ENCODE measurements around the gene TNFAIP1. TPM values are rescaled to one million over a fixed set of nuclear protein-coding genes. Genes with fewer than 3 reads are reported as not detected.
"Not testable (repeated sequence)": the region's sequence is repeated elsewhere in the genome, so short reads cannot be mapped to it uniquely, and the experiment has no call there.

TNFAIP1 gene
- total RNA-seq, 1 experiment from 2014 or later: 21.3 TPM

- no peak for TF ChIP-seq E2F4 (CRISPR knock-in tag; IDR thresholded peaks at IDR 0.05; ENCODE audit: borderline replicate concordance, low read depth)
- no peak for TF ChIP-seq HMGA2 (CRISPR knock-in tag; IDR thresholded peaks at IDR 0.05)
- no peak for TF ChIP-seq ZBTB21 (CRISPR knock-in tag; IDR thresholded peaks at IDR 0.05; ENCODE audit: borderline replicate concordance)
- no peak for TF ChIP-seq SMAD3 (CRISPR knock-in tag; IDR thresholded peaks at IDR 0.05; ENCODE audit: borderline replicate concordance)
- no peak for TF ChIP-seq ZNF396 (CRISPR knock-in tag; IDR thresholded peaks at IDR 0.05; ENCODE audit: borderline replicate concordance)
- TF ChIP-seq ESRRA (CRISPR knock-in tag; IDR thresholded peaks at IDR 0.05; ENCODE audit: borderline replicate concordance): no peak
- TF ChIP-seq RORB (CRISPR knock-in tag; IDR thresholded peaks at IDR 0.05): no peak
- no peak for TF ChIP-seq ZNF263 (CRISPR knock-in tag; IDR thresholded peaks at IDR 0.05; ENCODE audit: low read depth)
- no peak for TF ChIP-seq ZNF671 (CRISPR knock-in tag; IDR thresholded peaks at IDR 0.05)
- no peak for TF ChIP-seq NFE2L1 (CRISPR knock-in tag; IDR thresholded peaks at IDR 0.05)
Observed at GRCh38 chr17:28290703-28291102, 44.9 kb upstream of the TNFAIP1 start (continued).

GRCh38 chr17:28291780-28292330 is 43.7 kb upstream of the TNFAIP1 start:
- H3K36me3 Mint-ChIP-seq: no peaks in the 10 kb centered on the region
- DNase-seq (ENCODE audit: low spot score) (no peak), ATAC-seq (no peak)
- no peaks in the 10 kb centered on the region for H3K9me3 Mint-ChIP-seq
- CTCF ChIA-PET: no interaction called here
- POLR2A ChIA-PET: no interaction called here
- no peak overlapping the region for H3K27ac Mint-ChIP-seq
- no peaks in the 10 kb centered on the region for H3K4me1 Mint-ChIP-seq
- no peak for TF ChIP-seq ESRRA (CRISPR knock-in tag; IDR thresholded peaks at IDR 0.05; ENCODE audit: borderline replicate concordance)
- TF ChIP-seq EMX1 (CRISPR knock-in tag; IDR thresholded peaks at IDR 0.05): no peak
- no peak for TF ChIP-seq IRF1 (CRISPR knock-in tag; IDR thresholded peaks at IDR 0.05)
- TF ChIP-seq, protein P1, sequence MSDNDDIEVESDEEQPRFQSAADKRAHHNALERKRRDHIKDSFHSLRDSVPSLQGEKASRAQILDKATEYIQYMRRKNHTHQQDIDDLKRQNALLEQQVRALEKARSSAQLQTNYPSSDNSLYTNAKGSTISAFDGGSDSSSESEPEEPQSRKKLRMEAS (CRISPR knock-in tag; IDR thresholded peaks at IDR 0.05): no peak
- TF ChIP-seq, protein P2, sequence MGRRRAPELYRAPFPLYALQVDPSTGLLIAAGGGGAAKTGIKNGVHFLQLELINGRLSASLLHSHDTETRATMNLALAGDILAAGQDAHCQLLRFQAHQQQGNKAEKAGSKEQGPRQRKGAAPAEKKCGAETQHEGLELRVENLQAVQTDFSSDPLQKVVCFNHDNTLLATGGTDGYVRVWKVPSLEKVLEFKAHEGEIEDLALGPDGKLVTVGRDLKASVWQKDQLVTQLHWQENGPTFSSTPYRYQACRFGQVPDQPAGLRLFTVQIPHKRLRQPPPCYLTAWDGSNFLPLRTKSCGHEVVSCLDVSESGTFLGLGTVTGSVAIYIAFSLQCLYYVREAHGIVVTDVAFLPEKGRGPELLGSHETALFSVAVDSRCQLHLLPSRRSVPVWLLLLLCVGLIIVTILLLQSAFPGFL (CRISPR knock-in tag; IDR thresholded peaks at IDR 0.05; ENCODE audit: borderline replicate concordance): no peak
- TF ChIP-seq, protein P3, sequence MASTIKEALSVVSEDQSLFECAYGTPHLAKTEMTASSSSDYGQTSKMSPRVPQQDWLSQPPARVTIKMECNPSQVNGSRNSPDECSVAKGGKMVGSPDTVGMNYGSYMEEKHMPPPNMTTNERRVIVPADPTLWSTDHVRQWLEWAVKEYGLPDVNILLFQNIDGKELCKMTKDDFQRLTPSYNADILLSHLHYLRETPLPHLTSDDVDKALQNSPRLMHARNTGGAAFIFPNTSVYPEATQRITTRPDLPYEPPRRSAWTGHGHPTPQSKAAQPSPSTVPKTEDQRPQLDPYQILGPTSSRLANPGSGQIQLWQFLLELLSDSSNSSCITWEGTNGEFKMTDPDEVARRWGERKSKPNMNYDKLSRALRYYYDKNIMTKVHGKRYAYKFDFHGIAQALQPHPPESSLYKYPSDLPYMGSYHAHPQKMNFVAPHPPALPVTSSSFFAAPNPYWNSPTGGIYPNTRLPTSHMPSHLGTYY (CRISPR knock-in tag; IDR thresholded peaks at IDR 0.05): no peak
- TF ChIP-seq, protein P4, sequence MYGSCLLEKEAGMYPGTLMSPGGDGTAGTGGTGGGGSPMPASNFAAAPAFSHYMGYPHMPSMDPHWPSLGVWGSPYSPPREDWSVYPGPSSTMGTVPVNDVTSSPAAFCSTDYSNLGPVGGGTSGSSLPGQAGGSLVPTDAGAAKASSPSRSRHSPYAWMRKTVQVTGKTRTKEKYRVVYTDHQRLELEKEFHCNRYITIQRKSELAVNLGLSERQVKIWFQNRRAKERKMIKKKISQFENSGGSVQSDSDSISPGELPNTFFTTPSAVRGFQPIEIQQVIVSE (CRISPR knock-in tag; IDR thresholded peaks at IDR 0.05; ENCODE audit: borderline replicate concordance): no peak
- no peak for TF ChIP-seq ELF4 (CRISPR knock-in tag; IDR thresholded peaks at IDR 0.05; ENCODE audit: low read depth)
- no peak for TF ChIP-seq ZNF317 (CRISPR knock-in tag; IDR thresholded peaks at IDR 0.05; ENCODE audit: borderline replicate concordance, low read depth)
- TF ChIP-seq FOXP1 (CRISPR knock-in tag; IDR thresholded peaks at IDR 0.05; ENCODE audit: borderline replicate concordance): no peak
- TF ChIP-seq, protein P5, sequence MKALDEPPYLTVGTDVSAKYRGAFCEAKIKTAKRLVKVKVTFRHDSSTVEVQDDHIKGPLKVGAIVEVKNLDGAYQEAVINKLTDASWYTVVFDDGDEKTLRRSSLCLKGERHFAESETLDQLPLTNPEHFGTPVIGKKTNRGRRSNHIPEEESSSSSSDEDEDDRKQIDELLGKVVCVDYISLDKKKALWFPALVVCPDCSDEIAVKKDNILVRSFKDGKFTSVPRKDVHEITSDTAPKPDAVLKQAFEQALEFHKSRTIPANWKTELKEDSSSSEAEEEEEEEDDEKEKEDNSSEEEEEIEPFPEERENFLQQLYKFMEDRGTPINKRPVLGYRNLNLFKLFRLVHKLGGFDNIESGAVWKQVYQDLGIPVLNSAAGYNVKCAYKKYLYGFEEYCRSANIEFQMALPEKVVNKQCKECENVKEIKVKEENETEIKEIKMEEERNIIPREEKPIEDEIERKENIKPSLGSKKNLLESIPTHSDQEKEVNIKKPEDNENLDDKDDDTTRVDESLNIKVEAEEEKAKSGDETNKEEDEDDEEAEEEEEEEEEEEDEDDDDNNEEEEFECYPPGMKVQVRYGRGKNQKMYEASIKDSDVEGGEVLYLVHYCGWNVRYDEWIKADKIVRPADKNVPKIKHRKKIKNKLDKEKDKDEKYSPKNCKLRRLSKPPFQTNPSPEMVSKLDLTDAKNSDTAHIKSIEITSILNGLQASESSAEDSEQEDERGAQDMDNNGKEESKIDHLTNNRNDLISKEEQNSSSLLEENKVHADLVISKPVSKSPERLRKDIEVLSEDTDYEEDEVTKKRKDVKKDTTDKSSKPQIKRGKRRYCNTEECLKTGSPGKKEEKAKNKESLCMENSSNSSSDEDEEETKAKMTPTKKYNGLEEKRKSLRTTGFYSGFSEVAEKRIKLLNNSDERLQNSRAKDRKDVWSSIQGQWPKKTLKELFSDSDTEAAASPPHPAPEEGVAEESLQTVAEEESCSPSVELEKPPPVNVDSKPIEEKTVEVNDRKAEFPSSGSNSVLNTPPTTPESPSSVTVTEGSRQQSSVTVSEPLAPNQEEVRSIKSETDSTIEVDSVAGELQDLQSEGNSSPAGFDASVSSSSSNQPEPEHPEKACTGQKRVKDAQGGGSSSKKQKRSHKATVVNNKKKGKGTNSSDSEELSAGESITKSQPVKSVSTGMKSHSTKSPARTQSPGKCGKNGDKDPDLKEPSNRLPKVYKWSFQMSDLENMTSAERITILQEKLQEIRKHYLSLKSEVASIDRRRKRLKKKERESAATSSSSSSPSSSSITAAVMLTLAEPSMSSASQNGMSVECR (CRISPR knock-in tag; IDR thresholded peaks at IDR 0.05; ENCODE audit: borderline replicate concordance): no peak
- peaks cover 5% of the 10 kb centered on the region; the same call in 1 of the 2 replicates for H3K27me3 Mint-ChIP-seq (ENCODE audit: low read depth)
- no peak overlapping the region for H3K4me3 Mint-ChIP-seq

DNA sequence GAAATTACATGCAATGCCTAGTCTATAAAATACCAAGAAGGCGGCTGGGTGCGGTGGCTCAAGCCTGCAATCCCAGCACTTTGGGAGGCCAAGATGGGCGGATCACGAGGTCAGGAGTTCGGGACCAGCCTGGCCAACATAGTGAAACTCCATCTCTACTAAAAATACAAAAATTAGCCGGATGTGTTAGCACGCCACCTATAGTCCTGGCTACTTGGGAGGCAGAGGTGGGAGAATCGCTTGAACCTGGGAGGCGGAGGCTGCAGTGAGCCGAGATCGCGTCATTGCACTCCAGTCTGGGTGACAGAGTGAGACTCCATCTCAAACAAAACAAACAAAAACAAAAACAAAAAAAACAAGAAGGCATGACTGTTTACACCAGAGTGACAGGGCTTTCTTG is 42.7 kb upstream of the TNFAIP1 start:
- H3K4me3 Mint-ChIP-seq; ATAC-seq; H3K9me3 Mint-ChIP-seq; H3K36me3 Mint-ChIP-seq; H3K27ac Mint-ChIP-seq; POLR2A ChIA-PET; H3K4me1 Mint-ChIP-seq; CTCF ChIA-PET; DNase-seq (ENCODE audit: low spot score); H3K27me3 Mint-ChIP-seq (ENCODE audit: low read depth): not testable (repeated sequence)

All from WTC11 (cell line).